ENCODE data around the gene UTP4. TPM values are rescaled to one million over a fixed set of nuclear protein-coding genes. Genes with fewer than 3 reads are reported as not detected.

The UTP4 gene
- total RNA-seq, 1 experiment from 2014 or later = 26.9 TPM

DNA sequence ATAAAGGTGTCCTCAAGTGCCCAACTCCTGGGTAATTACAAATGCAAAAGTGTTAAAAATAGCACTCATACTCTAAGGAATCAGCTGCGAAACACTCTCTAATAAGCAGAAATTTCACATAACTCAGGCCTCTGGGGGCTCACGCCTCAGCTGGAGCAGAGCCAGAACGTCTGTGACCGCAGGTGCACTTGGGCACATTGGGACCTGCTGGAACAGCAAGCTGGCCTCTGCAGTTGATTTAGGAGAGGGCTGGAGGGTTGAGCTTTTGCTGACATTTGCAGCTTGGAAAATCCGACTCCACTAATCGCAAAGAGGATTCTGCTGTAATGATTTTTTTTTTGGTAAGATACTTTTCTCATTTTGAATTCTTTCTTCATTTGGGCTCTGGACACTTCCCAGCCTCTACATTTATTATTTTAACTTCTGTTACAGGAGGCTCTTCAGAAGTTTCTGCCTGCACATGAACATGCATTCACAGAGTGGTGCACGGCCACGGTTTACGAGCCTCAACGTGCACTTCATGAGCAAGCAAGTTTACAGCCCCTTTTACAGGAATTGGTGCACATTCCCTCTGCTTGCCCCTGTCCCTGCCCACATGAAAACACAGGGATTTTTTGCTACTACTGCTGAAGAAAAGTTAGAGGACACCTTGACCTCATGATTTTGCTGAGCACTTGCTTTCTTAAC, 50.4 kb downstream of the UTP4 start:
- H3K27ac ChIP-seq (ENCODE audit: low read length) = 0 out of 2 replicates have a peak overlapping the region, but pooled peaks have one; percentile 67
- no peaks in the 10 kb centered on the region for H3K9me2 ChIP-seq (replicated peaks; ENCODE audit: low read length)
- POLR2A ChIA-PET (ENCODE audit: unreplicated experiment) = no interaction called here
- peaks cover 39% of the 10 kb centered on the region for H3K4me1 ChIP-seq (ENCODE audit: insufficient read depth, low read length)
- H3K36me3 ChIP-seq (ENCODE audit: low read depth, low read length) = no peaks in the 10 kb centered on the region
- DNase-seq (peak; percentile 29), ATAC-seq (peak; percentile 20; the same call in 1 of the 2 replicates)
- intact Hi-C loops (cut with micrococcal nuclease) = no loop called here
- no peak for TF ChIP-seq EZH2phosphoT487 (IDR thresholded peaks at IDR 0.05; ENCODE audit: borderline replicate concordance, low read length)
- TF ChIP-seq, protein P1, sequence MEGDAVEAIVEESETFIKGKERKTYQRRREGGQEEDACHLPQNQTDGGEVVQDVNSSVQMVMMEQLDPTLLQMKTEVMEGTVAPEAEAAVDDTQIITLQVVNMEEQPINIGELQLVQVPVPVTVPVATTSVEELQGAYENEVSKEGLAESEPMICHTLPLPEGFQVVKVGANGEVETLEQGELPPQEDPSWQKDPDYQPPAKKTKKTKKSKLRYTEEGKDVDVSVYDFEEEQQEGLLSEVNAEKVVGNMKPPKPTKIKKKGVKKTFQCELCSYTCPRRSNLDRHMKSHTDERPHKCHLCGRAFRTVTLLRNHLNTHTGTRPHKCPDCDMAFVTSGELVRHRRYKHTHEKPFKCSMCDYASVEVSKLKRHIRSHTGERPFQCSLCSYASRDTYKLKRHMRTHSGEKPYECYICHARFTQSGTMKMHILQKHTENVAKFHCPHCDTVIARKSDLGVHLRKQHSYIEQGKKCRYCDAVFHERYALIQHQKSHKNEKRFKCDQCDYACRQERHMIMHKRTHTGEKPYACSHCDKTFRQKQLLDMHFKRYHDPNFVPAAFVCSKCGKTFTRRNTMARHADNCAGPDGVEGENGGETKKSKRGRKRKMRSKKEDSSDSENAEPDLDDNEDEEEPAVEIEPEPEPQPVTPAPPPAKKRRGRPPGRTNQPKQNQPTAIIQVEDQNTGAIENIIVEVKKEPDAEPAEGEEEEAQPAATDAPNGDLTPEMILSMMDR (conservative IDR thresholded peaks at IDR 0.05; ENCODE audit: low read depth, low read length) = no peak
- TF ChIP-seq EZH2 (IDR thresholded peaks at IDR 0.05; ENCODE audit: low read length, unreplicated experiment) = no peak
- H3K79me2 ChIP-seq (ENCODE audit: low read length) = peaks cover 6% of the 10 kb centered on the region
- no peak overlapping the region for H2AFZ ChIP-seq (ENCODE audit: low read length)
- peak overlapping the region; percentile 34; the same call in 1 of the 2 replicates for H3K4me2 ChIP-seq (ENCODE audit: low read length)
- H3K9ac ChIP-seq (ENCODE audit: low read length) = no peak overlapping the region
- H3K27me3 ChIP-seq (ENCODE audit: low read length) = no peaks in the 10 kb centered on the region
- H3K4me3 ChIP-seq (ENCODE audit: low read length) = no peak overlapping the region
- BruUV-seq (replicated peaks) = no TSS peak
- CTCF ChIA-PET = no interaction called here
- no peaks in the 10 kb centered on the region for H3K9me3 ChIP-seq (ENCODE audit: low read length)
- peaks cover 5% of the 10 kb centered on the region for H3F3A ChIP-seq (ENCODE audit: low read length, unreplicated experiment)
- no peaks in the 10 kb centered on the region for H4K20me1 ChIP-seq (ENCODE audit: low read length)

DNA sequence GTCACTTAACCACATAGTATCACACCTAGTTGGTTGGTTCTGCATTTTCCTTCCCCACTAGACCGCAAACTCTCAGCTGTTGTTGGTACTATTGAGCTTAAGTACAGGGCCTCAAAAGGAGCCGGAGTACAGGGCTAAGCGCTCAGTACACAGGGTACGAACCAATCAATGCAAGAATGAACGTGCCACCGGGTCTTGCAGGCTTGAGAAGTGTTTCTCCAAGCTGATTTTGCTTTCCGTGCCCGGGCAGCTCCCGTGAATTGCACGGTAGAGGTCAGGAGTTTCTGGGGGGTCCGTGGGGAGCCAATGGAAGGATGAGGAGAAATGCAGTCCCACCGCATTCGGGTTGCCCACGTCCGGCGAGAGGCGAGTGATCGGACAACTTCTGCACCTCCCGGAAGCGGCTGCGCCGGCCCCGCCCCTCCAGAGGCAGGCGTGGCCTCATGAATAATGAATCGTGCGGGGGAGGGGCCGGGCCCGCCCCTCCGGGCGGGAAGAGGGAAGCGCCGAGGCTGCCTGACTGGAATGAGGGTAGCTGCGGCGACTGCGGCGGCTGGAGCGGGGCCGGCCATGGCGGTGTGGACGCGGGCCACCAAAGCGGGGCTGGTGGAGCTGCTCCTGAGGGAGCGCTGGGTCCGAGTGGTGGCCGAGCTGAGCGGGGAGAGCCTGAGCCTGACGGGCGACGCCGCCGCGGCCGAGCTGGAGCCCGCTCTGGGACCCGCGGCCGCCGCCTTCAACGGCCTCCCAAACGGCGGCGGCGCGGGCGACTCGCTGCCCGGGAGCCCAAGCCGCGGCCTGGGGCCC, 54.4 kb downstream of the UTP4 start, which contains the start of gene SNTB2:
SNTB2 (plus strand) TSS at position 523 of the 804 bp plus-strand sequence; CDS start at position 526, 3 bp downstream.
- Histone ChIP-seq H3K79me2 (ENCODE audit: low read length) (peaks cover 45% of the 10 kb centered on the region), H3K9me3 (ENCODE audit: low read length) (no peaks in the 10 kb centered on the region), H3K27ac (ENCODE audit: low read length) (peak within 1 kb of the TSS; percentile 43), H3K9ac (ENCODE audit: low read length) (peak within 1 kb of the TSS; percentile 86), H3K4me2 (ENCODE audit: low read length) (peak within 1 kb of the TSS; percentile 96), H3K4me3 (ENCODE audit: low read length) (peak within 1 kb of the TSS; percentile 79), H3K36me3 (ENCODE audit: low read depth, low read length) (no peaks in the 10 kb centered on the region), H3F3A (ENCODE audit: low read length, unreplicated experiment) (no peaks in the 10 kb centered on the region), H4K20me1 (ENCODE audit: low read length) (peaks cover 30% of the 10 kb centered on the region), H3K27me3 (ENCODE audit: low read length) (no peaks in the 10 kb centered on the region), H2AFZ (ENCODE audit: low read length) (peak within 1 kb of the TSS; percentile 78), H3K9me2 (replicated peaks; ENCODE audit: low read length) (no peaks in the 10 kb centered on the region), H3K4me1 (ENCODE audit: insufficient read depth, low read length) (peaks cover 46% of the 10 kb centered on the region)
- BruUV-seq (replicated peaks) = no TSS peak
- ATAC-seq (peak; percentile 76), DNase-seq (peak; percentile 94)
- CTCF ChIA-PET = no interaction called here
- POLR2A ChIA-PET (ENCODE audit: unreplicated experiment) = interaction anchor here (0.7 kb wide), 1 partner anchor 33 kb away, joined by 3 read pairs; no protein-coding TSS in a partner anchor
- TF ChIP-seq EZH2phosphoT487 (IDR thresholded peaks at IDR 0.05; ENCODE audit: borderline replicate concordance, low read length) (no peak), EZH2 (IDR thresholded peaks at IDR 0.05; ENCODE audit: low read length, unreplicated experiment) (no peak)
- TF ChIP-seq, protein P1 (conservative IDR thresholded peaks at IDR 0.05; ENCODE audit: low read depth, low read length) = no peak
- intact Hi-C loops (cut with micrococcal nuclease) = loop anchor here (1.0 to 5.0 kb wide), 4 partner anchors 8 to 54 kb away; partner anchors contain the start of genes CHTF8 and UTP4

Data from PC-3 (cell line).